ENCODE data around the gene TPO. TPM values are rescaled to one million over a fixed set of nuclear protein-coding genes. Genes with fewer than 3 reads are reported as not detected.

TPO gene
- total RNA-seq, 4 donors from 2014 or later, result 6.7 to 14.5 (median 11.3) TPM

DNA sequence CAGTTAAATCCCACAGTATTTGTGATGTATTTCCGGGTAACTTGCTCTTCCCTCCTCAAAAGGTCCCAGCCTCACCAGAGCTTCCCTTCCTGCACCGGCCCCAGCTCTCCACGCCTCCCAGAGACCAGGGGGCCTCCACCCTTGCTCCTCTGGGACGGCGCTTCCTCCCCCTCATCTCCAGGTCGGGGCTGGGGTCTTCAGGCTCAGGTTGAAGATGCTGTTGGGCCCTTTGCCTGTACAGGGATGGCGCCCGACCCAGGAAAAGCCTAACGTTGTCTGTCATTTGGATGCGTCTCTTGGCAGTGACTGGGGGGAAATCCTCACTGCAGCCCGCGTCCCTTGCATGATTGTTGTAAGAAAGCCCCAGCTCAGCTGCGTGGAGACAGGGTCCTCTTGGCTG is 126.7 kb downstream of the TPO start:
- H3K27ac ChIP-seq, result no peak overlapping the region
- TF ChIP-seq EP300 (IDR thresholded peaks at IDR 0.05), result no peak
- TF ChIP-seq, protein P1, sequence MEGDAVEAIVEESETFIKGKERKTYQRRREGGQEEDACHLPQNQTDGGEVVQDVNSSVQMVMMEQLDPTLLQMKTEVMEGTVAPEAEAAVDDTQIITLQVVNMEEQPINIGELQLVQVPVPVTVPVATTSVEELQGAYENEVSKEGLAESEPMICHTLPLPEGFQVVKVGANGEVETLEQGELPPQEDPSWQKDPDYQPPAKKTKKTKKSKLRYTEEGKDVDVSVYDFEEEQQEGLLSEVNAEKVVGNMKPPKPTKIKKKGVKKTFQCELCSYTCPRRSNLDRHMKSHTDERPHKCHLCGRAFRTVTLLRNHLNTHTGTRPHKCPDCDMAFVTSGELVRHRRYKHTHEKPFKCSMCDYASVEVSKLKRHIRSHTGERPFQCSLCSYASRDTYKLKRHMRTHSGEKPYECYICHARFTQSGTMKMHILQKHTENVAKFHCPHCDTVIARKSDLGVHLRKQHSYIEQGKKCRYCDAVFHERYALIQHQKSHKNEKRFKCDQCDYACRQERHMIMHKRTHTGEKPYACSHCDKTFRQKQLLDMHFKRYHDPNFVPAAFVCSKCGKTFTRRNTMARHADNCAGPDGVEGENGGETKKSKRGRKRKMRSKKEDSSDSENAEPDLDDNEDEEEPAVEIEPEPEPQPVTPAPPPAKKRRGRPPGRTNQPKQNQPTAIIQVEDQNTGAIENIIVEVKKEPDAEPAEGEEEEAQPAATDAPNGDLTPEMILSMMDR (IDR thresholded peaks at IDR 0.05), result no peak
- no peak for TF ChIP-seq POLR2AphosphoS5 (IDR thresholded peaks at IDR 0.05)
- TF ChIP-seq POLR2A (IDR thresholded peaks at IDR 0.05), result no peak
- no peaks in the 10 kb centered on the region for H3K36me3 ChIP-seq
- ATAC-seq, result no peak
- 74% methylated on average over 6 of the region's 13 CpGs; no CpG with 5 or more reads in 1 of the 2 donors for WGBS, 2 donors (ENCODE audit: low coverage in 1 of 2)
- peaks cover 17% of the 10 kb centered on the region for H3K27me3 ChIP-seq
- no peaks in the 10 kb centered on the region for H3K4me1 ChIP-seq
- H3K9me3 ChIP-seq, result no peaks in the 10 kb centered on the region
- H3K4me3 ChIP-seq, result no peak overlapping the region

DNA sequence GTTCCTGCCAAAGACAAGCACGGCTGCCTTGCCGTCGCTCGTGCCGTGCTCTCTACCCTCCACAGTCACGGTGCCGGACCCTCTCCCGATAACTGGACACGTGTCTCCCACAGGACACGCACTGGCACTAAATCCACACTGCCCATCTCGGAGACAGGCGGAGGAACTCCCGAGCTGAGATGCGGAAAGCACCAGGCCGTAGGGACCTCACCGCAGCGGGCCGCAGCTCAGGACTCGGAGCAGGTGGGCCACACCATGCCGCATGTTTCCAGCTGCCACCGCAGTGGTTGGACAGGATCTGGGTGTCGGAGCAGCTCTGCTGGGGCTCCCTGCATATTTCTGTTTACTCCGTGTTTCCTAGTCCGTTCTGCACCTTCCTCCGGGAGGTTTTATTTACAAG is 127.2 kb downstream of the TPO start:
- no peaks in the 10 kb centered on the region for H3K36me3 ChIP-seq
- no peaks in the 10 kb centered on the region for H3K9me3 ChIP-seq
- H3K27ac ChIP-seq, result no peak overlapping the region
- no peak for TF ChIP-seq POLR2AphosphoS5 (IDR thresholded peaks at IDR 0.05)
- TF ChIP-seq POLR2A (IDR thresholded peaks at IDR 0.05), result no peak
- no peak for TF ChIP-seq EP300 (IDR thresholded peaks at IDR 0.05)
- TF ChIP-seq, protein P1 (IDR thresholded peaks at IDR 0.05), result no peak
- H3K4me1 ChIP-seq, result no peaks in the 10 kb centered on the region
- H3K27me3 ChIP-seq, result peaks cover 17% of the 10 kb centered on the region
- WGBS, 2 donors (ENCODE audit: low coverage in 1 of 2), result 92% methylated on average over 7 of the region's 25 CpGs; no CpG with 5 or more reads in 1 of the 2 donors
- no peak overlapping the region for H3K4me3 ChIP-seq
- ATAC-seq, result no peak

DNA sequence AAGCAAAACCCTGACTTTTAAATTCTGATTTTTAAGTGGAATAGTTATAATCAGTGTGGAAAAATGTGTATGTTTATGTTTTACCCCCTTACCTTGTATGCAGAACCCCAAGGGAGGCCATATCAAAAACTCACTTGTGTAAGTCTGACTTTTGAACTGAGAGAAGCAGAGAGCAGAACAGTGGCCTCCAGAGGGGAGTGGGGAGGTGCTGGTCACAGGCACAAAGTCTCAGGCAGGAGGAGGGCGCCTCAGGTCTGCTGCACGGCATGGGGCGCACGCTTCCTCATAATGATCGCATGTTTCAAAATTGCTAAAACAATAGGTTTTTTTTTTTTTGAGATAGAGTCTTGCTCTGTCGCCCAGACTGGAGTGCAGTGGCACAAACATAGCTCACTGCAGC is 127.8 kb downstream of the TPO start:
- Histone ChIP-seq H3K36me3 (no peaks in the 10 kb centered on the region), H3K27ac (no peak overlapping the region), H3K4me3 (no peak overlapping the region), H3K4me1 (peaks cover 0 to 4% (median 0%) of the 10 kb centered on the region in 3 donors), H3K9me3 (no peaks in the 10 kb centered on the region), H3K27me3 (peaks cover 17% of the 10 kb centered on the region)
- no peak for ATAC-seq
- WGBS, 2 donors (ENCODE audit: low coverage in 1 of 2), result 89 to 100% methylated on average over 2 of the region's 6 CpGs
- TF ChIP-seq EP300 (IDR thresholded peaks at IDR 0.05) (no peak), POLR2AphosphoS5 (IDR thresholded peaks at IDR 0.05) (no peak), POLR2A (IDR thresholded peaks at IDR 0.05) (no peak)
- TF ChIP-seq, protein P1 (IDR thresholded peaks at IDR 0.05), result no peak

DNA sequence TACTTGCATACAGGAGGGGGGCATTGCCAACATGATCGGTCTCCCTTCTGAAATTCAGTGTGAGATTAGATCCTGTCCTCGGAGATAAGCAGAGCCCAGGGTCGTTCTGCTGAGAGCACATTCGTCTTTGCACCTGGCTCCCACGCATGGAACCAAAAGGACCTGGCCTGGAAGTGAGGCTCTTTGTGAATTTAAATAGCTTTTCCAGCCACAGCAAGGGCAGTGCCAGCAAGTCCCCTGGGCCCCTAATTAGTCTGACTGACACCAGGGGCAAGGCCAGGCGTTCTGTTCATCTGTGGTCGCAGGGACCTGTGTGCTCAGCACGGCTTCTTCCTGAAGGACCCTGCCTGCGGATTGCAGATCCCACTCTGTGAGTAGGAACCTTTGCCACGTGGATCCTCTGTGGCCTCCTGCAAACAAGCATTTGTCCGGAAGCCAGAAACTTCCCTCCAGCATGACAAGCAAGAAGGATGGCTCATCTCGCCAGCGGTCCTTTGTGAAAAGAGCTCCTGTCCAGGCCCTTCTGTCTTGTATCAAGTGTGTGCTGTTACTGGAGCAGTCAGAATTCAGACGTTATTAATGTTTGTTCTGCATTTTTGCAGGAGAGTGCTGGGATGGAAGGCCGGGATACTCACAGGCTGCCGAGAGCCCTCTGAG is 128.7 kb downstream of the TPO start:
- no peak for ATAC-seq
- Histone ChIP-seq H3K27ac (no peak overlapping the region), H3K9me3 (no peaks in the 10 kb centered on the region), H3K27me3 (peaks cover 21% of the 10 kb centered on the region), H3K4me3 (no peak overlapping the region), H3K36me3 (no peaks in the 10 kb centered on the region), H3K4me1 (peaks cover 0 to 8% (median 0%) of the 10 kb centered on the region in 3 donors)
- TF ChIP-seq POLR2AphosphoS5 (IDR thresholded peaks at IDR 0.05) (no peak), EP300 (IDR thresholded peaks at IDR 0.05) (no peak), POLR2A (IDR thresholded peaks at IDR 0.05) (no peak)
- TF ChIP-seq, protein P1 (IDR thresholded peaks at IDR 0.05), result no peak
- 72 to 86% methylated on average over 6 to 7 of the region's 16 CpGs for WGBS, 2 donors (ENCODE audit: low coverage in 1 of 2)

DNA sequence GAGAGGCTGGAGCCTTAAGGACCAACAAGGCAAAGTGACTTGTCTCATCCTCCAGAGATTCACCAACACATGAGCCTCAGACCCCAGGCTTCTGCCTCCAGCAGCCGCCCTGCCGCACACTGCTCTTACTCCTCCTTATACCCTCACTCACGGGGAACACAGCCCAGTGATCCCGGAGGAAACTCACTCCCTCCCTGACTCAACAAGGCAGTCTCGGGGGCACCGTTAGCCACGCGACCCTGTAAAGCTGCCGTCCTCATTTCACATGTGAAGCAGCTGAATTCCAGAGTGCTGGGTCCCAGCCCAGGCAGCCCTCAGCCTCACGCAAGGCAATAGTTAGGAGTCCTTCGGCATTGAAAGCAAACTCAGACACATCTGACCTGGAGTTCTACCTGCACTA is 129.7 kb downstream of the TPO start:
- H3K27ac ChIP-seq, result no peak overlapping the region
- H3K4me1 ChIP-seq, result peaks cover 0 to 8% (median 0%) of the 10 kb centered on the region in 3 donors
- TF ChIP-seq EP300 (IDR thresholded peaks at IDR 0.05) (no peak), POLR2AphosphoS5 (IDR thresholded peaks at IDR 0.05) (no peak), POLR2A (IDR thresholded peaks at IDR 0.05) (no peak)
- TF ChIP-seq, protein P1 (IDR thresholded peaks at IDR 0.05), result no peak
- 69 to 89% methylated on average over 7 of the region's 11 CpGs for WGBS, 2 donors (ENCODE audit: low coverage in 1 of 2)
- peaks cover 11% of the 10 kb centered on the region for H3K27me3 ChIP-seq
- H3K9me3 ChIP-seq, result no peaks in the 10 kb centered on the region
- no peak overlapping the region for H3K4me3 ChIP-seq
- no peak for ATAC-seq
- H3K36me3 ChIP-seq, result no peaks in the 10 kb centered on the region
